SK-N-SH treated with all-trans-retinoic acid at 6 μM for 48 hours (cell line): ENCODE measurements around the gene FBXO33.

Source experiments
- ATAC-seq: fragments of 200-7000 bp; cut with Tn5 transposase; 3 replicates; pipeline ENCODE4 v1.9.1; 2020; ENCODE audit warnings: mild to moderate bottlenecking, moderate library complexity
- ARNTL ChIP-seq: fragments of 450-650 bp; formaldehyde crosslinking; IDR thresholded peaks from 2 replicates; pipeline ENCODE4 v1.5.0; 2020; ENCODE audit warnings: low read depth, mild to moderate bottlenecking, moderate library complexity, borderline replicate concordance
- BACH2 ChIP-seq: fragments of 250-450 bp; sonication (Bioruptor Pico); IDR thresholded peaks from 2 replicates; pipeline ENCODE4 v1.9.0; 2021; ENCODE audit warnings: mild to moderate bottlenecking, borderline replicate concordance
- CSRNP3 ChIP-seq: fragments of 250-450 bp; sonication (Bioruptor Pico); IDR thresholded peaks from 2 replicates; pipeline ENCODE4 v1.5.1; 2021; ENCODE audit warnings: mild to moderate bottlenecking, moderate library complexity
- ESRRG ChIP-seq: fragments of 250-450 bp; sonication (Bioruptor Pico); IDR thresholded peaks from 2 replicates; pipeline ENCODE4 v1.6.1; 2021; ENCODE audit warnings: mild to moderate bottlenecking
- GLIS3 ChIP-seq: fragments of 250-450 bp; sonication (Bioruptor Pico); IDR thresholded peaks from 2 replicates; pipeline ENCODE4 v1.5.0; 2020; ENCODE audit warnings: mild to moderate bottlenecking, moderate library complexity
- ISL1 ChIP-seq: fragments of 250-450 bp; sonication (Bioruptor Pico); IDR thresholded peaks from 2 replicates; pipeline ENCODE4 v2.1.2; 2022; ENCODE audit warnings: mild to moderate bottlenecking, moderate library complexity
- OSR1 ChIP-seq: fragments of 250-450 bp; sonication (Bioruptor Pico); IDR thresholded peaks from 2 replicates; pipeline ENCODE4 v1.8.0; 2022; ENCODE audit warnings: moderate library complexity, mild to moderate bottlenecking, inconsistent platforms
- PPARA ChIP-seq: fragments of 250-450 bp; sonication (Bioruptor Pico); IDR thresholded peaks from 2 replicates; pipeline ENCODE4 v1.5.0; 2020; ENCODE audit warnings: mild to moderate bottlenecking, borderline replicate concordance
- RARB ChIP-seq: fragments of 250-450 bp; sonication (Bioruptor Pico); IDR thresholded peaks from 2 replicates; pipeline ENCODE4 v1.8.0; 2021; ENCODE audit warnings: mild to moderate bottlenecking, moderate library complexity
- SNAI2 ChIP-seq: fragments of 250-450 bp; sonication (Bioruptor Pico); IDR thresholded peaks from 2 replicates; pipeline ENCODE4 v1.5.0; 2020; ENCODE audit warnings: mild to moderate bottlenecking, moderate library complexity
- TCF4 ChIP-seq: fragments of 250-450 bp; sonication (Bioruptor Pico); IDR thresholded peaks from 2 replicates; pipeline ENCODE4 v1.8.0; 2021; ENCODE audit warnings: mild to moderate bottlenecking, moderate library complexity, borderline replicate concordance
- TOX ChIP-seq: fragments of 250-450 bp; sonication (Bioruptor Pico); IDR thresholded peaks from 2 replicates; pipeline ENCODE4 v1.8.0; 2021; ENCODE audit warnings: mild to moderate bottlenecking, moderate library complexity, borderline replicate concordance
- ZC3H10 ChIP-seq: fragments of 250-450 bp; sonication (Bioruptor Pico); IDR thresholded peaks from 2 replicates; pipeline ENCODE4 v1.5.1; 2021; ENCODE audit warnings: mild to moderate bottlenecking, moderate library complexity
- ZFP3 ChIP-seq: fragments of 250-450 bp; sonication (Bioruptor Pico); IDR thresholded peaks from 2 replicates; pipeline ENCODE4 v1.5.0; 2020; ENCODE audit warnings: mild to moderate bottlenecking, moderate library complexity
- ZFP30 ChIP-seq: fragments of 450-650 bp; formaldehyde crosslinking; IDR thresholded peaks from 2 replicates; pipeline ENCODE4 v1.5.0; 2022; ENCODE audit warnings: mild to moderate bottlenecking, moderate library complexity
- ZNF565 ChIP-seq: fragments of 450-650 bp; formaldehyde crosslinking; conservative IDR thresholded peaks from 2 replicates; pipeline ENCODE4 v1.5.0; 2020; ENCODE audit warnings: low read depth, mild to moderate bottlenecking, moderate library complexity
- ZNF70 ChIP-seq: fragments of 450-650 bp; formaldehyde crosslinking; IDR thresholded peaks from 2 replicates; pipeline ENCODE4 v1.5.0; 2020; ENCODE audit warnings: mild to moderate bottlenecking, moderate library complexity
- ZNF8 ChIP-seq: fragments of 450-650 bp; formaldehyde crosslinking; IDR thresholded peaks from 2 replicates; pipeline ENCODE4 v1.5.0; 2020; ENCODE audit warnings: mild to moderate bottlenecking, moderate library complexity
- TF ChIP-seq, protein P1 (sequence below): fragments of 250-450 bp; sonication (Bioruptor Pico); IDR thresholded peaks from 2 replicates; pipeline ENCODE4 v1.5.0; 2020; ENCODE audit warnings: mild to moderate bottlenecking, moderate library complexity
- TF ChIP-seq, protein P2 (sequence below): fragments of 250-450 bp; sonication (Bioruptor Pico); IDR thresholded peaks from 2 replicates; pipeline ENCODE4 v1.5.1; 2020; ENCODE audit warnings: low read depth, mild to moderate bottlenecking, moderate library complexity

Gene FBXO33

DNA sequence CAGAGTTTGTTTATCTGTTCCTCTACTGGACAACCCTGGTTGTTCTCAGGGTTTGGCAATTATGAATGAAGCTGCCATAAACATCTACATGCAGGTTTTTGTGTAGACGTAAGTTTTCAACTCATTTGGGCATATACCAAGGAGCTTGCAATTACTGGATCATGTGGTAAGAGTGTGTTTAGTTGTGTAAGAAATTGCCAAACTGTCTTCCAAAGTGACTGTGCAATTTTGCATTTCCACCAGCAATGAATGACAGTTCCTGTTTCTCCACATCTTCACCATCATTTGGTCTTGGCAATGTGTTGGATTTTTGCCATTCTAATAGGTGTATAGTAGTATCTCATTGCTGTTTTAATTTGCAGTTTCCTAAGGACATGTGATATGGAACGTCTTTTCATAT, 39.8 kb upstream of the FBXO33 start:
- no peak for TF ChIP-seq RARB (CRISPR knock-in tag)
- no peak for TF ChIP-seq ARNTL (CRISPR knock-in tag)
- no peak for TF ChIP-seq GLIS3
- TF ChIP-seq, all 23 proteins: peak for 0
- ATAC-seq, result no peak

- no peak for ATAC-seq
- TF ChIP-seq ZFP30 (CRISPR knock-in tag) (no peak), ZNF70 (CRISPR knock-in tag) (no peak), ZNF8 (CRISPR knock-in tag) (no peak), ZC3H10 (CRISPR knock-in tag) (no peak), CSRNP3 (CRISPR knock-in tag) (no peak), ESRRG (CRISPR knock-in tag) (no peak), OSR1 (no peak), TOX (CRISPR knock-in tag) (no peak), GLIS3 (no peak), ZNF565 (no peak), RARB (CRISPR knock-in tag) (no peak), PPARA (CRISPR knock-in tag) (no peak)
- TF ChIP-seq, protein P1, sequence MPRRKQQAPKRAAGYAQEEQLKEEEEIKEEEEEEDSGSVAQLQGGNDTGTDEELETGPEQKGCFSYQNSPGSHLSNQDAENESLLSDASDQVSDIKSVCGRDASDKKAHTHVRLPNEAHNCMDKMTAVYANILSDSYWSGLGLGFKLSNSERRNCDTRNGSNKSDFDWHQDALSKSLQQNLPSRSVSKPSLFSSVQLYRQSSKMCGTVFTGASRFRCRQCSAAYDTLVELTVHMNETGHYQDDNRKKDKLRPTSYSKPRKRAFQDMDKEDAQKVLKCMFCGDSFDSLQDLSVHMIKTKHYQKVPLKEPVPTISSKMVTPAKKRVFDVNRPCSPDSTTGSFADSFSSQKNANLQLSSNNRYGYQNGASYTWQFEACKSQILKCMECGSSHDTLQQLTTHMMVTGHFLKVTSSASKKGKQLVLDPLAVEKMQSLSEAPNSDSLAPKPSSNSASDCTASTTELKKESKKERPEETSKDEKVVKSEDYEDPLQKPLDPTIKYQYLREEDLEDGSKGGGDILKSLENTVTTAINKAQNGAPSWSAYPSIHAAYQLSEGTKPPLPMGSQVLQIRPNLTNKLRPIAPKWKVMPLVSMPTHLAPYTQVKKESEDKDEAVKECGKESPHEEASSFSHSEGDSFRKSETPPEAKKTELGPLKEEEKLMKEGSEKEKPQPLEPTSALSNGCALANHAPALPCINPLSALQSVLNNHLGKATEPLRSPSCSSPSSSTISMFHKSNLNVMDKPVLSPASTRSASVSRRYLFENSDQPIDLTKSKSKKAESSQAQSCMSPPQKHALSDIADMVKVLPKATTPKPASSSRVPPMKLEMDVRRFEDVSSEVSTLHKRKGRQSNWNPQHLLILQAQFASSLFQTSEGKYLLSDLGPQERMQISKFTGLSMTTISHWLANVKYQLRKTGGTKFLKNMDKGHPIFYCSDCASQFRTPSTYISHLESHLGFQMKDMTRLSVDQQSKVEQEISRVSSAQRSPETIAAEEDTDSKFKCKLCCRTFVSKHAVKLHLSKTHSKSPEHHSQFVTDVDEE (CRISPR knock-in tag), result no peak
- TF ChIP-seq, protein P2, sequence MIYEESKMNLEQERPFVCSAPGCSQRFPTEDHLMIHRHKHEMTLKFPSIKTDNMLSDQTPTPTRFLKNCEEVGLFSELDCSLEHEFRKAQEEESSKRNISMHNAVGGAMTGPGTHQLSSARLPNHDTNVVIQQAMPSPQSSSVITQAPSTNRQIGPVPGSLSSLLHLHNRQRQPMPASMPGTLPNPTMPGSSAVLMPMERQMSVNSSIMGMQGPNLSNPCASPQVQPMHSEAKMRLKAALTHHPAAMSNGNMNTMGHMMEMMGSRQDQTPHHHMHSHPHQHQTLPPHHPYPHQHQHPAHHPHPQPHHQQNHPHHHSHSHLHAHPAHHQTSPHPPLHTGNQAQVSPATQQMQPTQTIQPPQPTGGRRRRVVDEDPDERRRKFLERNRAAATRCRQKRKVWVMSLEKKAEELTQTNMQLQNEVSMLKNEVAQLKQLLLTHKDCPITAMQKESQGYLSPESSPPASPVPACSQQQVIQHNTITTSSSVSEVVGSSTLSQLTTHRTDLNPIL (CRISPR knock-in tag), result no peak
These were observed 37.0 kb upstream of the FBXO33 start for GRCh38 chr14:39469094-39469710.

DNA sequence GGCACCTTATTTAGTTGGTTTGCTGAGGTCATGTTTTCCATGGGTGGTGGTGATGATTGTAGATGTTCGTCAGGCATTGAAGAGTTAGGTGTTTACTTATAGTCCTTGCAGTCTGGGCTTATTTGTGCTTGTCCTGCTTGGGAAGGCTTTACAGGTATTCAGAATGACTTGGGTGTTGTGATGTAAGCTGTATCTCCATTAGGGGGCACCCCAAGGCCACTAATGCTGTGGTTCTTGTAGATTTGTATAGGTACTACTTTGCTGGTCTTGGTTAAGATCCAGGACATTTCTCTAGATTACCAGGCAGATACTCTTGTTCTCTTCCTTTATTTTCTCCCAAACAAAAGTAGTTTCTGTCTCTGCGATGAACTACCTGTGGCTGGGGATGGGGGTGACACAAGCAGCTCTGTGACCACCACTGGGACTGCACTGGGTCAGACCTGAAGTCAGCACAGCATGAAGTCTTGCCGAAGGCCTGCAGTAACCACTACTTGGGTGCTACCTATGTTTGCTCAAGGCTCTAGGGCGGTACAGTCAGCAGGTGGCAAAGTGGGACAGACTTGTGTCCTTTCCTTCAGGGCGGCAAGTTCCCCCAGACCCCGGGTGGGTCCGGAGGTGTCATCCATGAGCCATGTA, 35.8 kb upstream of the FBXO33 start:
- 0 out of 3 replicates have a peak, but pooled peaks have one; percentile 33 for ATAC-seq
- TF ChIP-seq OSR1 (no peak), TOX (CRISPR knock-in tag) (no peak), TCF4 (CRISPR knock-in tag) (no peak), ZNF565 (no peak), ZNF70 (CRISPR knock-in tag) (no peak), ISL1 (CRISPR knock-in tag) (no peak), GLIS3 (no peak), SNAI2 (CRISPR knock-in tag) (no peak), CSRNP3 (CRISPR knock-in tag) (no peak), ZFP30 (CRISPR knock-in tag) (no peak), PPARA (CRISPR knock-in tag) (no peak), ZFP3 (CRISPR knock-in tag) (no peak), ZC3H10 (CRISPR knock-in tag) (no peak), ZNF8 (CRISPR knock-in tag) (no peak), ESRRG (CRISPR knock-in tag) (no peak), BACH2 (no peak), RARB (CRISPR knock-in tag) (no peak)
- TF ChIP-seq, protein P2 (CRISPR knock-in tag), result no peak
- TF ChIP-seq, protein P1 (CRISPR knock-in tag), result no peak
